HL-60 (cell line): ENCODE data around the gene ASB5.
"Not testable (repeated sequence)": the region's sequence is repeated elsewhere in the genome, so short reads cannot be mapped to it uniquely, and the experiment has no call there.

Experiments
- DNase-seq, 2 experiments: peaks; one replicate each; pipeline ENCODE4 v3.0.0-alpha.2; 2010 to 2020; ENCODE audit warnings: low read depth in 1 of 2, low spot score in 1 of 2
- H3K27ac ChIP-seq: fragments of 250-450 bp; sonication (Bioruptor Pico); replicated peaks from 2 replicates; pipeline ENCODE4 v1.5.1; 2020; ENCODE audit warnings: mild to moderate bottlenecking, moderate library complexity
- H3K27me3 ChIP-seq: fragments of 250-450 bp; sonication (Bioruptor Pico); 2 replicates; pipeline ENCODE4 v1.5.1; 2021; ENCODE audit warnings: mild to moderate bottlenecking, moderate library complexity; ENCODE audit not compliant: insufficient read depth, poor library complexity, severe bottlenecking
- H3K4me3 ChIP-seq: replicated peaks from 2 replicates; pipeline ENCODE4 v1.5.1; 2011; ENCODE audit warnings: mild to moderate bottlenecking, control low read depth, low read length; ENCODE audit not compliant: insufficient read depth
- CTCF ChIP-seq: IDR thresholded peaks from one replicate; pipeline ENCODE4 v1.5.1; 2011; ENCODE audit warnings: low read length, control low read depth, inconsistent platforms; ENCODE audit not compliant: insufficient read depth
- GABPA ChIP-seq: IDR thresholded peaks from 2 replicates; pipeline ENCODE4 v1.6.1; 2012; ENCODE audit warnings: low read depth
- POLR2AphosphoS5 ChIP-seq: IDR thresholded peaks from 2 replicates; pipeline ENCODE4 v1.6.1; 2012; ENCODE audit warnings: low read depth
- SPI1 ChIP-seq: IDR thresholded peaks from 2 replicates; pipeline ENCODE4 v1.6.1; 2012; ENCODE audit warnings: low read depth, mild to moderate bottlenecking, borderline replicate concordance
- TF ChIP-seq, protein P1 (sequence below): IDR thresholded peaks from 2 replicates; pipeline ENCODE4 v1.6.1; 2012; ENCODE audit warnings: low read depth; ENCODE audit not compliant: insufficient replicate concordance

Gene ASB5

GRCh38 chr4:176223561-176223960 is 45.5 kb downstream of the ASB5 start:
- no peak for TF ChIP-seq SPI1
- TF ChIP-seq POLR2AphosphoS5 = no peak
- no peak for TF ChIP-seq GABPA
- TF ChIP-seq, protein P1, sequence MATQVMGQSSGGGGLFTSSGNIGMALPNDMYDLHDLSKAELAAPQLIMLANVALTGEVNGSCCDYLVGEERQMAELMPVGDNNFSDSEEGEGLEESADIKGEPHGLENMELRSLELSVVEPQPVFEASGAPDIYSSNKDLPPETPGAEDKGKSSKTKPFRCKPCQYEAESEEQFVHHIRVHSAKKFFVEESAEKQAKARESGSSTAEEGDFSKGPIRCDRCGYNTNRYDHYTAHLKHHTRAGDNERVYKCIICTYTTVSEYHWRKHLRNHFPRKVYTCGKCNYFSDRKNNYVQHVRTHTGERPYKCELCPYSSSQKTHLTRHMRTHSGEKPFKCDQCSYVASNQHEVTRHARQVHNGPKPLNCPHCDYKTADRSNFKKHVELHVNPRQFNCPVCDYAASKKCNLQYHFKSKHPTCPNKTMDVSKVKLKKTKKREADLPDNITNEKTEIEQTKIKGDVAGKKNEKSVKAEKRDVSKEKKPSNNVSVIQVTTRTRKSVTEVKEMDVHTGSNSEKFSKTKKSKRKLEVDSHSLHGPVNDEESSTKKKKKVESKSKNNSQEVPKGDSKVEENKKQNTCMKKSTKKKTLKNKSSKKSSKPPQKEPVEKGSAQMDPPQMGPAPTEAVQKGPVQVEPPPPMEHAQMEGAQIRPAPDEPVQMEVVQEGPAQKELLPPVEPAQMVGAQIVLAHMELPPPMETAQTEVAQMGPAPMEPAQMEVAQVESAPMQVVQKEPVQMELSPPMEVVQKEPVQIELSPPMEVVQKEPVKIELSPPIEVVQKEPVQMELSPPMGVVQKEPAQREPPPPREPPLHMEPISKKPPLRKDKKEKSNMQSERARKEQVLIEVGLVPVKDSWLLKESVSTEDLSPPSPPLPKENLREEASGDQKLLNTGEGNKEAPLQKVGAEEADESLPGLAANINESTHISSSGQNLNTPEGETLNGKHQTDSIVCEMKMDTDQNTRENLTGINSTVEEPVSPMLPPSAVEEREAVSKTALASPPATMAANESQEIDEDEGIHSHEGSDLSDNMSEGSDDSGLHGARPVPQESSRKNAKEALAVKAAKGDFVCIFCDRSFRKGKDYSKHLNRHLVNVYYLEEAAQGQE = no peak
- no peak for TF ChIP-seq CTCF
- Histone ChIP-seq H3K4me3 (no peak overlapping the region), H3K27ac (no peak overlapping the region), H3K27me3 (no peaks in the 10 kb centered on the region)
- no peak for DNase-seq

- H3K27ac ChIP-seq = no peak overlapping the region
- TF ChIP-seq POLR2AphosphoS5 (no peak), GABPA (no peak), CTCF (no peak), SPI1 (no peak)
- TF ChIP-seq, protein P1 = no peak
- H3K4me3 ChIP-seq = no peak overlapping the region
- no peak for DNase-seq
- no peaks in the 10 kb centered on the region for H3K27me3 ChIP-seq
These were observed 46.9 kb downstream of the ASB5 start for GRCh38 chr4:176222149-176222548.

DNA sequence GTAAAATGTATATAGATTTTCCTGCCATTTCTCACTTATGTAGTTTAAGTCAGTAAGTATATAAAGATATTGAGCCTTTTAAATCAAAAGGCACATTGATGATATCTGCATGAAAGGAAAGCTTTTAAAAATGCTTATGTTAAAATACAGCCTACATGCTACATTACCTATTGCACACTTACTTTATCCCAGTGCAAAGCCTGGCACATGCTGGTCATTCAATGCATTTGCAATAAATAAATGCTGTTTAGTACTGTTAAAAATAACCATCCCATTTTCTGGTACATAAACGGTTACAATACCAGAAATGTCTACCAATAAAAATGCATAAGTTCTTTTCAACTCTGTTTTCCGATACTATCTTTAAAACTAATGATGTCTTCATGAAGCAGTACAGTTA is 51.5 kb downstream of the ASB5 start:
- TF ChIP-seq, protein P1 = no peak
- no peak for TF ChIP-seq POLR2AphosphoS5
- no peak for DNase-seq
- no peaks in the 10 kb centered on the region for H3K27me3 ChIP-seq
- H3K4me3 ChIP-seq = no peak overlapping the region
- H3K27ac ChIP-seq = no peak overlapping the region

DNA sequence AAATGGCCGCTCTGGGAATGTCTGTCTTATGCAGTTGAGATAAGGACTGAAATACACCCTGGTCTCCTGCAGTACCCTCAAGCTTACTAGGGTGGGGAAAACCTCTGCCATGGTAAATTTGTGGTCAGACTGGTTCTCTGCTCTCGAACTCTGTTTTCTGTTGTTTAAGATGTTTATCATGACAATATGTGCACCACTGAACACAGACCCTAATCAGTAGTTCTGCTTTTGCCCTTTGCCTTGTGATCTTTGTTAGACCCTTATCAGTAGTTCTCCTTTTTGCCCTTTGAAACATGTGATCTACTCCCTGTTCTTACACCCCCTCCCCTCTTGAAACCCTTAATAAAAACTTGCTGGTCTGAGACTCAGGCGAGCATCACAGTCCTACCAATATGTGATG is 56.7 kb downstream of the ASB5 start:
- DNase-seq = peak in 1 of 2 experiments; percentile 17
- H3K27ac ChIP-seq, H3K4me3 ChIP-seq, H3K27me3 ChIP-seq: not testable (repeated sequence)
